Measurements from ENCODE around the gene P2RY8. TPM values are rescaled to one million over a fixed set of nuclear protein-coding genes. Genes with fewer than 3 reads are reported as not detected.
"Not testable (repeated sequence)": the region's sequence is repeated elsewhere in the genome, so short reads cannot be mapped to it uniquely, and the experiment has no call there.

Gene P2RY8
- total RNA-seq, 2 experiments from 2014 or later: 24.7 to 25.5 TPM

DNA sequence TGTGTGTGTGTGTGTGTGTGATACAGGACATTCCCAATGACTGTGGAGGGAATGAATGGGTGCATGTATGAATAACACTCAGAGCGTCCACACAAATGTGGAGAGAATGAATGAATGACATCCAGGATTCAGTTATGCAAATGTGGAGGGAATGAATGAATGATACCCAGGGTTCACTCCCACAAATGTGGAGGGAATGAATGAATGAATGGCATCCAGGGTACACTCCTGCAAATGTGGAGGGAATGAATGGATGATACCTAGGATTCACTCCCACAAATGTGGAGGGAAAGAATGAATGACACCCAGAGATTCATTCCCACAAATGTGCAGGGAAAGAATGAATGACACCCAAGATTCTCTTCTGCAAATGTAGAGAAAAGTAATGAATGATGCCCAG, 48.2 kb downstream of the P2RY8 start:
- ChIA-PET POLR2A (no interaction called here), CTCF (no interaction called here)

DNA sequence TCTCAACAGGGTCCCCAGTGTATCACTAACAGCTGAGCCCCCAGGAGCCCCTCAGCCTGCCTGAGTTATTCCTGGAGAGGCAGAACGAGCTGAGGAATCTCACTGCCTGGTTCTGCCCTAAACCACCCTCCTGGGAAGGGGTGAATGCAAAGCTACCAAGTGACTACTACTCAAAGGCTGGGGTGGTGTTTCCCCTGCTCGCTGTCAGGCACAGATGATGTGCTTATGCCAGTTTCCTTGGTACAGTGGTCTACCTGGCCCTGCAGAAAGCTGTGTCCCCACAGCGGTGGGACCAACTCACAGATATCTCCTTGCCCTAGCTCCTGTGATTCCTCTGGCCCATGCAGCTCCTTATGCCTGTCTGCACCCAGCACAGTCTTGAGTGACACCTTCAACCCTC, 48.8 kb downstream of the P2RY8 start:
- ChIA-PET CTCF (no interaction called here), POLR2A (no interaction called here)

DNA sequence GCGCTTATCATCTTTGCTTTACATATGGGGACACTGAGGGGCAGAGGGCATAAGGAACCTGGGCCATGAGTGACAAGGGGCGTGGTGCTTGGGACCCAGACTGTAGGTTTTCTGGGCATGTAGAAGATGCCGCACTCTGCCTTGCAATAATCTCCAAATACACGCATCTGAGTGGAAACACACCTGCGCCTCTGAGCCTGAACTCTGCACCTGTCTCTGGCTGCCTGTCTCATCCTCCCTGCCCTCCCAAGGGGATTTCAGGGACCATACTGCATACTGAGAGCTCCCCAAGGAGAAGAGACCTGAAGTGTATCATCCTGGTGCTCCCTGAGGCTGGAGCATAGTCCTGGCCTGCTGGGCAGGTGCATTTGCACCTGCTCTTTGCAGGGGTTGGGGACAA, 49.6 kb downstream of the P2RY8 start:
- CTCF ChIA-PET: no interaction called here
- POLR2A ChIA-PET: no interaction called here

DNA sequence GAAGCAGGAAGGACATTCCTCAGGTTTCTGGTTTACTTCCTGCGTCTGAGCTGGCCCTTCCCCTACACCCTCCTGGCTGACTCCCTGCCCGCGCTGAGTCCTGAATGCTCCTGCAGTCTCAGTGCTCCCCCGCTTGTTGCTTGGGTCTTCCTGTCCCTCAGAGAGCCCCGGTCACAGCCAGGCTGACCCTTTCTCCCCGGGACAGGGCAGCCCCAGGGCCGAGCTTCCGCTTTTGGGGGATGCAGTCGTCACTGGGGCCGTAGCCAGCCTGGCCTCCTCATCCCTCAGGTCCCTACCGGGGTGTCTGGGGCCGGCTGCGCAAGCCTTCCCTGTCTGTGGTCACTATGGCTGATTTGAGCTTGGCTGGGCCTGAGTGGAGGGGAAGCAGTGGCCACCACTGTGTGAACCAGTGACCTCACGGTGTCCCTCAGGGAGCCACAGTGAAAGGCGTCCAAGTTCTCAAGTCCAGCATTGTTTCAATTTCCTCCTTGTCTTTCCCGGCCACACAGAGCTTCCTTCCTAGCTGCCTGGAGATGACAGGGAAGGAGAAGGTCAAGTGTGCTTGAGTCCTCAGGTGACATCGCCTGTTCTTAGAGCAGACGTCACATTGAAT, 50.1 kb downstream of the P2RY8 start:
- ChIA-PET POLR2A (no interaction called here), CTCF (no interaction called here)

DNA sequence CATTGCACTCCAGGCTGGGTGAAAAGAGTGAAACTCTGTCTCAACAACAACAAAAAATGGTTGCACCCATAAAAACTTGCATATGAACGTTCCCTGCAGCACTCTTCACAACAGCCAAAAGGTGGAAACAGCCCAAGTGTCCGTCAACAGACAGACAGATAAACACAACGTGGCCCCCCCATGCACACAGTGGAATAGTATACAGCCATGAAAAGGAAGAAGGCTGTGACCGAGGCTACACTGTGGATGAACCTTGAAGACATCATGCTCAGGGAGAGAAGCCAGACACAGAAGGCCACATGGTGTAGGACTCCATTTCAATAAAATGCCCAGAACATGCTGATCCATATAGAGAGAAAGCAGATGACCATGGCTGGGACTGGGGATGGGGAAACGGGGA, 50.8 kb downstream of the P2RY8 start:
- CTCF ChIA-PET: no interaction called here

DNA sequence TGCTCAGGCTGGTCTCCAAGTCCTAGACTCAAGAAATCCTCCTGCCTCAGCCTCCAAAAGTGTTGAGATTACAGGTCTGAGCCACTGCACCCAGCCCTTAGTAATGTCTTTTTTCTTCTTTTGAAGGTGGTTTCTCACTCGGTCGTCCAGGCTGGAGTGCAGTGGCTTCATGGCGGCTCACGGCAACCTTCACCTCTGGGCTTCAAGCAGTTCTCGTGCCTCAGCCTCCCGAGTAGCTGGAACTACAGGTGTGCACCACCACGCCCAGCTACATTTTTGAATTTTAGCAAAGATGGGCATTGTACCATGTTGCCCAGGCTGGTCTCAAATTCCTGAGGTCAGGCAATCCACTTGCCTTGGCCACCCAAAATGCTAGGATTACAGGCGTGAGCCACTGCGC, 52.0 kb downstream of the P2RY8 start:
- POLR2A ChIA-PET: no interaction called here
- CTCF ChIA-PET: no interaction called here

More for the DNA sequence above, 50.8 kb downstream of the P2RY8 start:
- POLR2A ChIA-PET: no interaction called here

DNA sequence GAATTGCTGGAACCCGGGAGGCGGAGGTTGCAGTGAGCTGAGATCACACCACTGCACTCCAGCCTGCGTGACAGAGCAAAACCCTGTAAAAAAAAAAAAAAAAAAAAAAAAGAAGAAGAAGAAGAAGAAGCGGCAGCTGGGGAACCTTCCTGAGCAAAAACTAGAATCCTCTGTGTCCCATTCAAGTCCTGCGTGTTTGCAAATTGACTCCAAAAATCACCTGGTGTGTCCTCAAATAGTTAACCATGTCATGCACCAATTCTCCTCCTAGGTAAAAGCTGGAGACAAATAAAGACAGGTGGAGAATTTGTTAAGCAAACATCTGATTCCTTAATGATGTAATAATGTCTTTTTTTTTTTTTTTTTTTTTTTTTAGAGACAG, 52.4 kb downstream of the P2RY8 start:
- POLR2A ChIA-PET: no interaction called here
- CTCF ChIA-PET: no interaction called here

DNA sequence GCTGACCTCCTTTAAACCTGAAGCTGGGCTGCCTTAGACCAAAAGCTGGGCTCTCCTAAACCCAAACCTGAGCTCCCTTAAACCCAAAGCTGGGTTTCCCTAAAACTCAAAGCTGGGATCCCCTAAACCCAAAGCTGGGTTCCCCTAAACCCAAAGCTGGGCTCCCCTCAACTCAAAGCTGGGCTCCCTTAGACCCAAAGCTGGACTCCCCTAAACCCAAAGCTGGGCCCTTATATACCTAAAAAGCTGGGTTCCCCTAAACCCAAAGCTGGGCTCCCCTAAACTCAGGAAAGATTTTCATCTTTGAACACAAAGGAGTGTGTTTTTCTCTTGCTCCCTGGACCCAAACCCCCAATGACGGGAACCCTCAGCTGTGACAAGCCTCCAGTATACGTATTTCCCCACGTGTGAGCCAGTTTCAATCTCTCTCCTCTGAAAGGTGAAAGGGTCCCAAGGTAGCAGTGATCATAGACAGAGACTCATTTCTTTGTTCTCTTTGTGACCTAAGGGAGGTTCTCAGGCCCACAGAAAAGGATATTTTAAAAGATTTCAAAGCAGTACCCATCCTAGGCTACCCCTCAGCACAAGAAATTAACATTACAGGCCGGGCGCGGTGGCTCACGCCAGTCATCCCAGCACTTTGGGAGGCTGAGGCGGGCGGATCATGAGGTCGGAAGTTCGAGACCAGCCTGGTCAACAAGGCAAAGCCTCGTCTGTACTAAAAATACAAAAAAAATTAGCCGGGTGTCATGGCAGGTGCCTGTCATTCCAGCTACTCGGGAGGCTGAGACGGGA, 52.9 kb downstream of the P2RY8 start:
- ChIA-PET CTCF (no interaction called here), POLR2A (no interaction called here)

DNA sequence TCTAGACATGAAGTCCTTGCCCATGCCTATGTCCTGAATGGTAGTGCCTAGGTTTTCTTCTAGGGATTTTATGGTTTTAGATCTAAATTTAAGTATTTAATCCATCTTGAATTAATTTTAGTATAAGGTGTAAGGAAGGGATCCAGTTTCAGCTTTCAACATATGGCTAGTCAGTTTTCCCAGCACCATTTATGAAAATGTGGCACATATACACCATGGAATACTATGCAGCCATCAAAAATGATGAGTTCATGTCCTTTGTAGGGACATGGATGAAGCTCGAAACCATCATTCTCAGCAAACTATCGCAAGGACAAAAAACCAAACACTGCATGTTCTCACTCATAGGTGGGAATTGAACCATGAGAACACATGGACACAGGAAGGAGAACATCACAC, 54.5 kb downstream of the P2RY8 start:
- CTCF ChIA-PET, POLR2A ChIA-PET: not testable (repeated sequence)

DNA sequence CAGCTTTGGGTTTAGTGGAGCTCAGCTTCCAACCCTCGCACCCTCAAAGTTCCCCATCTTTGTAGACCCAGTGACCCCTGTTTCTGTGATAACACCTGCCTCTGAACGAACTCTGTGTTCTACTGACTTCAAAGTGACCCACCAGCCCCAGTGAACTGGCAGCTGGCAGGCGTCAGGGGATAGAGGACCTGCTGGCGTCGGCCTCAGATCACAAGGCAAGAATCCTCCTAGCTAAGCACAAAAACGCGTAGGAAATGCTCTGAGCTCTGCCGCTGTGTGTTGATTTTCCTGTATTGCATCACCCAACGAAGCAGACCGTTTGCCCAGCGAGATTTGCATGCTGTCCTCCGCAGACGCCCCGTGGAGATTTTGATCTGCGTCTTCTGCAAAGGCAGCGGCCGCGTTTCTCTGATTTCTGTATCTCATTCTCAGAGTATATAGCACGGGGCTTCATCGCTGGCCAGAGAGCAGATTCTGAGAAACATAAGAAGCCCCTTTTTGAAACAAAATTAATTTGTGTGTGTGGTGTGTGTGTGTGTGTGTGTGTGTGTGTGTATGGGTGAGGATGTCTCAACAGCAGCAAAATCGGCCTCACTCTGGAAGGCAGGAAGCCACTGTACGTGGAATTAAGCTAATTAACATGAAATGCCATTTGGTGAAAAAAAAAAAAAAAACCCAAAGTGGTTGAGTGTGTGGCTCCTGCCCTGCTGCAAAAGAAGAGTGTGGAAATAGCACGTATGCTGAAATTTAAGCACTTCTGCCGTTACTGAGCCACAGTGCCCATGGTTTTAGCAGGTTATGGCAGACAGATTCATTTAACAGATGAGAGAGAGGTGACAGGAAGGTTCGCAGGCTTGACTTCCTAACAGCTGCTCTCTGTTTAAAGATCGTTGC, 55.1 kb downstream of the P2RY8 start:
- CTCF ChIA-PET: no interaction called here
- POLR2A ChIA-PET: no interaction called here

DNA sequence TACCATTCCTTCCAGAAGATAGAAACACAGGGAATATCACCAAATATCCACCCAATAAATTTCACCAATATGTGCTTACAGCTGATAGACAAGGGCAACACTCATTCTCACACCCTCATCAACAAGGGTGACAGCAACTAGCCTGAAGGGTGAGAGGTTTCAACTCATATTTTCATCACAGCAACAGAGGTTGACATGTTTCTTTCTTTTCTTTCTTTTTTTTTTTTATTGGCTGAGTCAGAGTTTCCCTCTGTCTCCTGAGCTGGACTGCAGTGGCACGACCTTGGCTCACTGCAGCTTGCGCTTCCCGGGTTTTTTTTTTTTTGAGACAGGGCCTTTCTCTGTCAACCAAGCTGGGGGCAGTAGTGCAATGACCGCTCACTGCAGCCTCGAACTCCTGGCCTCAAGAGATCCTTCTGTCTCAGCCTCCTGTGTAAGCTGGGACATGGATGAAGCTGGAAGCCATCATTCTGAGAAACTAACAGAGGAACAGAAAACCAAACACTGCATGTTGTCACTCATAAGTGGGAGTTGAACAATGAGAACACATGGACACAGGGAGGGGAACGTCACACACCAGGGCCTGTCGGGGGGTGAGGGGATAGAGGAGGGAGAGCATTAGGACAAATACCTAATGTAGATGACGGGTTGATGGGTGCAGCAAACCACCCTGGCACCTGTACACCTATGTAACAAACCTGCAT, 56.8 kb downstream of the P2RY8 start:
- ChIA-PET CTCF (no interaction called here), POLR2A (no interaction called here)

DNA sequence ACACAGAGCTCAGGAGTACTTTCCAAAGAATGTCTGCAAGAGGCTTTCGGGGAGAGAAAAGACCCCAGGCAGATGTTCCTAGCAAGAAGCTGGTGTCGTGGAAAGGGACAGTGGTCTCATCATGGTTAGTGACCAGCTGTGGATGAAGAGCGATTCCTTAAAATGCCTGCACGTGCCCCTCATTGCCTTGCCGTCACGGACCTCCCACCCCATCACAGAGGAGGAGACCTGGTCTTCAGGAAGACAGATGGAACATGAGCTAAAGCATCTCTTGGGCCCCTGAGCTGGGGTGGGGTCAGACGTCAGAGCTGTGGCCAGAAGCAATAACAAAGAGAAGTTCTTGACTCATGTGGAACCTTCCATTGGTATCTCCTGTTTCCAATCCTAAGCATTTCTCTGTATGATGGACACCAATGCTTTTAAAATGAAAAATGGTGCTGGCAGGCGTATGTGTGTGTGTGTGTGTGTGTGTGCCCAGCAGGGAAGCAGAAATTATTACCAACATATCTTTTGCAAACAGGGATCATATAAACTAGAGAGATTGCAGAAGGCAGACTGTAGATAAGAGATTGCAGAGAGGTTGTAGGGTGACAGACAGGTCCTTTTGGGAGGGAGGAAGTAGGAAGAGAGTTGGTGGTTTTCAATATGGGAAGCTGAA, 59.1 kb downstream of the P2RY8 start:
- ChIA-PET CTCF (no interaction called here), POLR2A (no interaction called here)

DNA sequence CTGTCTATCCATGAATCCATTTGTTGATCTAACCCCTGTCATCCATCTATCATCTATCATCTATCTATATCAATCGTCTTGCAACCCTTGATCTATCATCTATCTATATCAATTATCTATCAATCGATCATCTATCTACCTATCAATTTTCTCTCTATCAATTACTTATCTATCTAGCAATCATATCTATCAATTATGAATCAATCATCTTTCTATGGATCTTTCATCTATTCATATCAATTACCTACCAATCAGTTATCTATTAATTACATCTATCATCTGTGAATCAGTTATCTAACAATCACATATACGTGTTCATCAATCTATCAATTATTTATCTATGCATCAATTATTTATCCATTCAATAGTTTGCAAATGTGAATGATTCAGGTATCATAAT, 59.8 kb downstream of the P2RY8 start:
- ChIA-PET CTCF (no interaction called here), POLR2A (no interaction called here)

DNA sequence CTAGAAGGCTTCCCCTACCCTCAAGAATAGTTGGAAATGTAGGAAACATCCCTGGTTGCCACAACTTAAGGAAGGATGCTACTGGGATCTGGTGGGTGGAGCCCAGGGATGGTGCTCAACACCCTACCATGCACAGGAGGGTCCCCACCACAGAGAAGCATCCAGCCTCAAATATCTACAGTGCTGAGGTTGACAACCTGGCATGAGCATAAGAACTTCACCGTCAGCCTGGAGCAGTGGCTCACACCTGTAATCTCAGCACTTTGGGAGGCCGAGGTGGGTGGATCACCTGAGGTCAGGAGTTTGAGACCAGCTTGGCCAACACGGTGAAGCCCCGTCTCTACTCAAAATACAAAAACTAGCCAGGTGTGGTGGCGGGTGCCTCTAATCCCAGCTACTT, 60.3 kb downstream of the P2RY8 start:
- ChIA-PET CTCF (no interaction called here), POLR2A (no interaction called here)

DNA sequence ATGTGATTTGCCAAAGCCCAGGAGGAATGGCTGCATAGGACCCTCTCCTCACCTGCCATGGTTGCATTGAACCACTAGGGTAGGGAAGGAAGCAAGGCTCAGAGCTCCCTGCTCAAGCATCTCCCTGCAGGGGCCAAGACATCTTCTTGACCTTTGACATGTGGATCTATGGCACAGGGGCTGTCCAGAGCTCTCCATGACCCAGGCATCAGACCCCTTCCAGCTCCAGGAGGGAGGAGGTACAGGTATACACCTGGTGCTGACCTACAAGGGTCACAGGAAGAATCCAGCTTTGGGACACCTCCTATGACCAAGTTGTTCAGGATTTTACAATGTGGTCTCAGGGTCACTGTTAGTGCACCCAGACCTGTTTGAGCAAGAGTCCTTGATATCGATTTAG, 61.1 kb downstream of the P2RY8 start:
- CTCF ChIA-PET: no interaction called here
- POLR2A ChIA-PET: no interaction called here

DNA sequence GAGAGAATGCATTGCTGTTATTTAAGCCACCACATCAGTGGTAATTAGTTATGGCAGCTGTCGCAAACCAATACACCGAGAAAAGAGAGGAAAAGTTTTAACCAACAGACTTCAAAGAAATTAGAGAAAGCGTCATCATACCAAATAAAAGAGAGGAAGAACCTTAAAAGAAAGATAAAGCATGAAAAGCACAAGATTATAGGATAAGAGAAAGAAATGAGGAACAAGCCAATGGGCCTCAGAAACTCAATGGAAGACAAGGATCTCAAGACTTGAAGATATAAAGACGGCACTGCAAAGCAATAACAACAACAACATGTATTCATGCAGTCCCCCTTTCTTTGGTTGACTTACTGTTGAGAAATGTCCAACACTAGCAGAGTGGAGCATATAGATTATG, 61.5 kb downstream of the P2RY8 start:
- POLR2A ChIA-PET: no interaction called here
- CTCF ChIA-PET: no interaction called here

DNA sequence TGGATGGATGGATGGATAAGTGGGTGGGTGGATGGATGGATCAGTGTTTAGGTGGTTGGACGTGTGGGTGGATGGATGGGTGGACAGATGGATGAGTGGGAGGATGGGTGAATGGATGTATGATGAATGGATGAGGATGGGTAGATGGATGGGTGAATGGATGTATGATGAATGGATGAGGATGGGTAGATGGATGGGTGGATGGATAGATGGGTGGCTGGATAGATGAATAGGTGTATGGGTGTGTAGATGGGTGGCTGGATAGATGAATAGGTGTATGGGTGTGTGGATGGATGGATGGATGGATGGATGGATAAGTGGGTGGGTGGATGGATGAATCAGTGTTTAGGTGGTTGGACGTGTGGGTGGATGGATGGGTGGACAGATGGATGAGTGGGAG, 62.4 kb downstream of the P2RY8 start:
- CTCF ChIA-PET, POLR2A ChIA-PET: not testable (repeated sequence)

DNA sequence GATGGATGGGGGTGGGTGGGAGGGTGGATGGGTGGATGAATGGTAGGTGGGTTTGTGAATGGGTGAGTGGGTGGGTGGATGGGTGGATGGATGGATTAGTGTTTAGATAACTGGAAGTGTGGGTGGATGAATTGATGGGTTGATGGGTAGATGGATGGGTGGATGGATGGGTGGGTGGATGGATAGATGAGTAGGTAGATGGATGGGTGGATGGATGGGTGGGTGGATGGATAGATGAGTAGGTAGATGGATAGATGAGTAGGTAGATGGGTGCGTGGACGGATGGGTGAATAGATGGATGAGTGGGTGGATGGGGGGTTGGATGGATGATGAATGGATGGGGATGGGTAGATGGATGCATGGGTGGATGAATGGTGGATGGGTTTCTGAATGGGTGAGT, 64.0 kb downstream of the P2RY8 start:
- CTCF ChIA-PET: no interaction called here
- POLR2A ChIA-PET: no interaction called here

DNA sequence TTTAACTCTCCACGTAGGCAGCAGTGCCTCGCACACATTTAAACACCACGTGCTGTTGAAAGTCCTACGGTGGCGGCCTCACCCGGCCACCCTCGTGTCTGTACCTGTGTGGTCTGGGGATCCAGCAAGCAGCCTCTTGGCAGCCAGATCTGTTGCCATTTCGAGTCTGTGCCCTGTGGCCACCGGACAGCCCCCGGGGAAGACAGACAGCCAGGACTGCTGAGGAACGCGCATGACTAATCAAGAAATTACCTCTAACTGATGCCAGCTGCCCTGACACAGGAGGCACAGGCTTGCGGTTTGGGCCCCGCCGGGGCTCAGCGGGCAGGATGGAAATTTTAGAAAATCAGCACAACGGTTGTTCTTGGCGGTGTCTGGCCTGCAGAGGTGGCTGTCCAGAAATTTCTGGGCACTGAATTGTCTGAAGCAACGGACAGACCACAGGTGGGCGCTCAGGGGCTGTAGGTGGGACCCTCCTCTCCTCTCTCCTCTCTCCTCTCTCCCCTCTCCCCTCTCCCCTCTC, 68.7 kb downstream of the P2RY8 start:
- ChIA-PET POLR2A (no interaction called here), CTCF (no interaction called here)

DNA sequence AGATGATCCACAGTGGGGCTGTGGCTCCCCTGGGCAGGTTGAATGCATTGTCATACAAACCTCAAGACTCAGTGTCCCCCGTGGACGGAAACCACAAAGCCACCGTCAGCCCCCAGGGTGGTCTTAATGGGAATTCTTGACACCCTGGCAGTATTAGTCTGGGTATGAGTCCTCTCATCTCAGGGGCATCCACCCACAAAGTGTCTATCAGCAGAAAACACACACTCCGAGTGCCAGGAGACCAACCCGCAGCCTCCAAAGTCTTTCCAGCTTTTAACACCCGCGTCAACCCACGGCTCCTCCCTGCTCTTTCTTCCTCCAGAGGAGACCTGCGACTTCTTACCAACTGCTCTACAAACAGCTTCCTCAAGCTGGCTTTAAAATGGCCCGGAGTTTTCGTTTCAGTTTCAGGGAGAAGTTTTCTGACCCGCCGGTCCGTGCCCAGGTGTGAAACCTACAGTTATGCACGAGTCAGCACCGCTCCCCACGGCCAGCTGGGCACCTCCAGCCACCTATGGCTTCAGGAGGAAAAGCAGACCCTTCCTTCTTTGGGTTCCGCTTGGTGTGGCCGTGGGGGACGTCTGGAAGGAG, 69.9 kb downstream of the P2RY8 start:
- CTCF ChIA-PET: no interaction called here
- POLR2A ChIA-PET: no interaction called here
